HG02938 (cell line): ENCODE measurements around the gene WDCP.

ENCODE experiments used
- ATAC-seq: cut with Tn5 transposase; IDR thresholded peaks from one replicate; pipeline ENCODE4 v1.9.1; 2021; ENCODE audit warnings: mild to moderate bottlenecking, moderate library complexity; ENCODE audit not compliant: unreplicated experiment

The WDCP gene

GRCh38 chr2:24007693-24008092, 39.5 kb downstream of the WDCP start:
- ATAC-seq: no peak

- ATAC-seq: no peak
These were observed 52.6 kb downstream of the WDCP start for GRCh38 chr2:23994567-23994966.

- no peak for ATAC-seq
These were observed 53.4 kb downstream of the WDCP start for GRCh38 chr2:23993736-23994269.

GRCh38 chr2:23992931-23993330, 54.3 kb downstream of the WDCP start:
- ATAC-seq: no peak

GRCh38 chr2:23988371-23988770, 58.8 kb downstream of the WDCP start:
- no peak for ATAC-seq
